NCI-H2081 (cell line): ENCODE data around the gene NOP56.
A peak's percentile ranks its signal among the peaks of the same experiment; 100 is the strongest.
"Not testable (repeated sequence)": the region's sequence is repeated elsewhere in the genome, so short reads cannot be mapped to it uniquely, and the experiment has no call there.

ENCODE experiments used
- DNase-seq, 2 experiments: peaks; one replicate each; lab custom pipeline; 2025; lab: John Stamatoyannopoulos, UW

NOP56 gene

DNA sequence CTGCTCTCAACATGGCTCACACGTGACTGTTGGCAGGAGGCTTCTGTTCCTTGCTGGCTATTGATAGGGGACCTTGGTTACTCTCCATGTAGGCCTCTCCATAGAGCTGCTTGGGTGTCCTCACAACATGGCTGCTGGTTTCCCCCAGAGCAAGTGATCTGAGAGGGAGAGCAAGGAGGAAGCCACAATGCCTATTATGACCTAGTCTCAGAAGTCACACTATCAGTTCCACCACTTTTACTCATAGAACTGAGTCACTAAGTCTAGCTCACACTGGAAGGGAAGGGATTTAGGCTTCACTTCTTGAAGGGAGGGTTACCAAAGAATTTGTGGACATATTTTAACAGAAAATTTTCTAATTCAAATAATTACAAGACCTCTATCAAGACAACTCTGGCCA lies 8.7 kb upstream of the NOP56 start:
- DNase-seq = no peak

DNA sequence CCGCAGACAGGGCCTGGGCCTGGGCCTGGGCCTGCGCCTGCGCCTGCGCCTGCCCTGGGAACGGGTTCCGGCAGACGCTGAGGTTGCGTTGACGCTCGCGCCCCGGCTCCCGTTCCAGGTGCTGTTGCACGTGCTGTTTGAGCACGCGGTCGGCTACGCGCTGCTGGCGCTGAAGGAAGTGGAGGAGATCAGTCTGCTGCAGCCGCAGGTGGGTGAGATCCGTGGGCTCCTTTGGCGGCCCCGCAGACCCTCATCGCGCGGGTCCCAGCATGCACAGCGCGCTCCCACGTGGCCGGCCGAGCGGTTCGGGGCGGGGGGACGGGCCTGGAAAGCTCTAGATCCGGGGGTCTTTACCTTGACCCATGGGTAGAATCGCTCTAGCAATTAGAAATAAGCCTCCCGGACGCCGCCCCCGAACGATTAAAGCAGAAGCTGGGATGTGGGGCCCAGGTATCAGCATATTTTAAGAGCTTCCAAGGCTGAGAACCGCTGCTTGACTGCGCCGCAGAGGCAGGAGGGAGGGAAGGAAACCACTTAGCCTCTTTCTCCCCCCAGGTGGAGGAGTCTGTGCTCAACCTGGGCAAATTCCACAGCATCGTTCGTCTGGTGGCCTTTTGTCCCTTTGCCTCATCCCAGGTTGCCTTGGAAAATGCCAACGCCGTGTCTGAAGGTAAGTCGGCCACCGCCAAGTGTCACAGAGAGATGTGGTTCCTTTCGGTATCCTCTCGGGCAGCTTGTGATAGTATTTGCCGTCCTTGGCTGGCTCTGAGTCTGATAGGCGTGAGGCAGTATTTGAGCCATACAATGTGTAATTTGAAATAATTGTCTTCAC lies 508 bp downstream of the NOP56 start:
- DNase-seq = peak; percentile 46 to 69

DNA sequence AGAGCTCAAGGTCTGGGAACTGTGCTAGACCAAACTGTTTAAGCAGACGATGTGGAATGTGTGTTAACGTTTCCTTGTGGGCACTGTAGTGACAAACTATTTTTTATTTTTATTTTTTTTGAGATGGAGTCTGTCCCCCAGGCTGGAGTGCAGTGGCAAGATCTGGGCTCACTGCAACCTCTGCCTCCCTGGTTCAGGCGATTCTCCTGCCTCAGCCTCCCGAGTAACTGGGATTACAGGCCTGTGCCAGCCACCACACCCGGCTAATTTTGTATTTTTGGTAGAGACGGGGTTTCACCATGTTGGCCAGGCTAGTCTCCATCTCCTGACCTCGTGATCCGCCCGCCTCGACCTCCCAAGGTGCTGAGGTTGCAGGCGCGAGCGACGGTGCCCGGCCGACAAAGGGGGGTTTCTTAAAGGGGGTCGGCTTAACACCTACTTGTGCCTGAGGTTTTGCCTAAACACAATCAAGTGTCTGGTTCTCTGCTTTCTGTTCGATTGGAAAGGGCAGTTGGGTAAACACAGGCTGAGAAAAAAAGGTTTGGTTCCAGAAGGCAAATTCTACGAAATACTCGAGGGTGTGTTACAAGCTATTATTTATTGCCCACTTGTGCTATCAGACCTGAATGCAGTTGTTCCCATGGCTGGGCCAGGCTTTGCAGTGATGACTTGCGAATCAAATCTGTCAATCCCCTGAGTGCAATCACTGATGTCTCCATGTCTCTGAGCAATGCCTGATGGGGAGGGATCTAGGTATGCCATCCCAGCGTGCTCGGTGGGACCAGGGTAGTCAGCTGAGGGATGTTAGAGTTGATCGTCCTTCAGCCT lies 1.3 kb downstream of the NOP56 start:
- DNase-seq = no peak

DNA sequence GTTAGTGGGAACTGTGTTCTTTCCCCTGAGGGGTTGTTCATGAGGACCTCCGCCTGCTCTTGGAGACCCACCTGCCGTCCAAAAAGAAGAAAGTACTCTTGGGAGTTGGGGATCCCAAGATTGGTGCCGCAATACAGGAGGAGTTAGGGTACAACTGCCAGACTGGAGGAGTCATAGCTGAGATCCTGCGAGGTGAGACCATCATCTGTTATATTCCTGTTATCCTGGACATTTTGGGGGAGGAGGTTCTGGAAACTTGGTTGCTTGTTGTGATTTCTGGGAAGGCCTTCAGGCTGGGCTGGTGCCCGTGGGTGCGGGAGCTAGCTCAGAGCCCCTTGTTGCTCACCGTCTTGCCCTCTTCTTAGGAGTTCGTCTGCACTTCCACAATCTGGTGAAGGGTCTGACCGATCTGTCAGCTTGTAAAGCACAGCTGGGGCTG lies 2.0 kb downstream of the NOP56 start:
- no peak for DNase-seq

DNA sequence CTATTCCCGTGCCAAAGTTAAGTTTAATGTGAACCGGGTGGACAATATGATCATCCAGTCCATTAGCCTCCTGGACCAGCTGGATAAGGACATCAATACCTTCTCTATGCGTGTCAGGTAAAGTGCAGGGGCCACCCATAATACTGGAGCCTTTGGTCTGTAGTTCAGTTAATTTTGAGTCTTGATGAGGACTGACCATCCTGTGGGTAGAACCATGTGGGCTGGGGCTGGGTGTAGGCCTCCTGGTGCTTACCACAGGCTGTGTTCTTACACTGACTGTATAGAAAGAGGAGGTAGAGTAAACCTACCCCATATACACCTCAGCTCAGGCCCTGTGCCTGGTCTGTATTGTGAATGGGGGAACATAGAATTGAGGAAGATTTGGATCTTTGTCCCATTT lies 2.4 kb downstream of the NOP56 start:
- no peak for DNase-seq

DNA sequence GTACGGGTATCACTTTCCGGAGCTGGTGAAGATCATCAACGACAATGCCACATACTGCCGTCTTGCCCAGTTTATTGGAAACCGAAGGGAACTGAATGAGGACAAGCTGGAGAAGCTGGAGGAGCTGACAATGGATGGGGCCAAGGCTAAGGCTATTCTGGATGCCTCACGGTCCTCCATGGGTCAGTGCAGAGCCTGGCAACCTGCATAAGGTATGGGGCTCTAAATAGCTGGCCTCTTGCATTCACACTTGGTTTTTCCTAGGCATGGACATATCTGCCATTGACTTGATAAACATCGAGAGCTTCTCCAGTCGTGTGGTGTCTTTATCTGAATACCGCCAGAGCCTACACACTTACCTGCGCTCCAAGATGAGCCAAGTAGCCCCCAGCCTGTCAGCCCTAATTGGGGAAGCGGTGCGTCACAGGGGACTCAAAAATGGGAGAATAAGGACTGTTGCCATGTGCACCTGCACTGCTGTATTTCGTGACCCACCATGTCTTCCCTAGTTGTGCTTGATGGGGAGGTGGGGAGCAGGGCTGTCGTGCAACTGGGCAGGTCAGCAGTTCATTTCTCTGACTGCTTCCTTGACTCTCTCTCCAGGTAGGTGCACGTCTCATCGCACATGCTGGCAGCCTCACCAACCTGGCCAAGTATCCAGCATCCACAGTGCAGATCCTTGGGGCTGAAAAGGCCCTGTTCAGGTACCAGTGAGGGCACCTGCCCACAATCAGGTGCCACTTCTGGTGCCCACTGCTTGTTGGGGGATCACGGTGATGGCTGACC lies 3.1 kb downstream of the NOP56 start:
- no peak for DNase-seq

DNA sequence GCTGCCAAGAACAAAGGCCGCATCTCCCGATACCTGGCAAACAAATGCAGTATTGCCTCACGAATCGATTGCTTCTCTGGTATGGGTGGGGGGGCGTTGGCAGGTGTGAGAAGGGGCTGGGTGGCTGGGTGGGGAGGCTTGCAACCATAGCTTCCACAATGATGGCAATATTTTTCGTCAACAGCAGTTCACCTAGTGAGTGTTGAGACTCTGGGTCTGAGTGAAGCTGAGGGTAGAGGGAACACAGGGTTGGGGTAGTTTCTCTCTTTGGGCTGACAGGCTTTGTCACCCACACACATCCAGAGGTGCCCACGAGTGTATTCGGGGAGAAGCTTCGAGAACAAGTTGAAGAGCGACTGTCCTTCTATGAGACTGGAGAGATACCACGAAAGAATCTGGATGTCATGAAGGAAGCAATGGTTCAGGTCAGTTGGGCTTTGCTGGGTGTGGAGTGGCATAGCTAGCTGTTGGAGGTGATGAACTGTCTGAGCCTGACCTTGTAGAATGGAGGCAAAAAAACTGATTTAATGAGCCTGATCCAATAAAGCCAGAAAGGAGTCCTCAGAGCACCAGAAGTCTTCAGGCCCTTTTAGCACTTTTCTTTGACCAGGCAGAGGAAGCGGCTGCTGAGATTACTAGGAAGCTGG lies 4.2 kb downstream of the NOP56 start:
- DNase-seq = no peak

DNA sequence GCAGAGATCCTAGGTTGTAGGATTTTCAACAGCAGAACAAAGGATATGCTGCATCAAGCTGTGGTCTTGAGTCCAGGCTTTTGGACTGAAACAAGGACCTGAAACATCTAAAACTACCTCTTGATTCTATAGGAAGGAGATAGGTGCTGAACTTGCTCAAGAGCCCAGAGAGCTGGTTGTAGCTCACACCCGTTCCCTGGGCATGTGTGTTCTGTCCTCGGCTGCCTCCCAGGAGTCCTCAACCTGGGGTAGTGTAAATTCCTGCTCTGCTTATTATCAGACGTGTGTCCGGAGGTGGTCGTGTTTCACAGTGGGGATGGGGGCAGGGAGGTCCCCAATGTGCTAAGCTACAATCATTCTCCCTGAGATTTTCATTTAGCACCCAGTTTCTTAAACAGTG lies 4.8 kb downstream of the NOP56 start:
- DNase-seq = no peak

DNA sequence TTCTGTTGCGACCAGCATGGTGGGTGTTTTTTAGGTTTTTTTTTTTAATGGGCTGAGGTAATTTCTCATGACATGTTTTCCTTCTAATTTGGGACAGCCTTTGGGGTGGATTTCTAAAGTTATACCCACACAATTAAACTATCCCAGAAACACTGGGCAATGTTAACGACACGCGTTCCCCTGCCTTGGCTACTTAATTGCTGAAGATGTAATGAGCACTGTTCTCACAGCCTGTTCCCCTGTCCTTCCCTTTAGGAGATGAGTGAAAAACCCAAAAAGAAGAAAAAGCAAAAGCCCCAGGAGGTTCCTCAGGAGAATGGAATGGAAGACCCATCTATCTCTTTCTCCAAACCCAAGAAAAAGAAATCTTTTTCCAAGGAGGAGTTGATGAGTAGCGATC lies 5.2 kb downstream of the NOP56 start:
- DNase-seq = no peak

DNA sequence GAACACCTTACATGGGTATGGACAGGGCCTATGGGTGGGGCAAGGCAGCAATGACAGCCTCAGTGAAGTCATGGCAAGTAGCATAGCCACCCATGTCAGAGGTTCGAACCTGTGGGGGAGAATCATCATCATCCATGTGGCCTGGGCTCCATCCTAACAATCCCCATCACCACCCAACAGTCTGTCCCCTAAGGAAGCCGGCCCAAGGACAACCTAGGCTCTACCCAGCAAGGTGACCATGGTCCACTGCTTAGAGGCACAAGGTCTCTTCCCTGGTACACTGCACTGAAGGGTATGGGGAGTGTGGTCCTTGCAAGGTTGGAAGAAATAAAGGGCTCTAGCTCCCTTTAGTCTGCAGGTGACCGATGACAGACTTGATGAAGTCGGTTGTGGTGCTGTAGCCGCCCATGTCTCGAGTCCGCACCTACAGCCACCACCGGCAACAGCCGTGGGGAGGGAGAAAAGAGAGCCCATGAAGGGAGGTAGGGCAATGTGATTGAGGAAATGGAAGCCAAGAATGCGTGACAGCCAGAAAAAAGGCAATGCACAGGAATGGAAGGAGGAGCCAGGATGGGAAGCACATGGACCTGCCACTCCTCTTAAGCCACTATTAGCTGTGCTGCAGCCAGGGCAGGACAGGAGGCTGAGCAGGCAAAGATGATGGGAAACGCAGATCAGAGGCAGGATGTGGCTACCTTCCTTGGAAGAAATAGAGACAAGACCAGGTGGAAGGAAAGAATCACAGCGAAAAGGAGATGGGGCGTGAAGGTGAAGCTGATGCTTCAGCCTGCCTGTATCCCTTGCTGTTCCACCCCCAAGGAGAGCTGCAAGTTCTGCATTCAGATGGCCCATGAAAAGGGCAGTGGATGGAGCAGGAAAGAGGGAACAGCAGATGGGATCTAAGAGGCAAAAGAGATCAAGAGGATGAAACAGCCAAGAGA lies 6.3 kb downstream of the NOP56 start:
- no peak for DNase-seq

DNA sequence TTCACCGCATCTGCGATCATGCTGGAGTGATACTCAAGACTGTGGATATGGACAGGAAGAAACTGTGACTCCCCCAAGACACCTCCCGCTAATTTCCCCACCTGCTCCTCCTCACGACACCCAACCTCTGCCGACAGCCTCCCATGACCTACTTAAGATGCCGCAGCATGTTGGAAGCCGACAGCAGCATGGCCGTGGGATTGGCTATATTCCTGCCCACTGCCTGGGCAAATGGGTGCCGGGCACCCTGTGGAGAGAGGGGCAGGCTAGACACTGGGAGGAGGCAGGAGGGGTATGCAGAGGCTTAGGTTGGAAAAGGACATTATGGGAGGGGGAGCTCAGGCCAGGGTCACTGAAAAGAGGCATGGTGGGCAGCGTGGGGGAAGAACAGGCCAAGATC lies 7.1 kb downstream of the NOP56 start:
- DNase-seq = no peak

DNA sequence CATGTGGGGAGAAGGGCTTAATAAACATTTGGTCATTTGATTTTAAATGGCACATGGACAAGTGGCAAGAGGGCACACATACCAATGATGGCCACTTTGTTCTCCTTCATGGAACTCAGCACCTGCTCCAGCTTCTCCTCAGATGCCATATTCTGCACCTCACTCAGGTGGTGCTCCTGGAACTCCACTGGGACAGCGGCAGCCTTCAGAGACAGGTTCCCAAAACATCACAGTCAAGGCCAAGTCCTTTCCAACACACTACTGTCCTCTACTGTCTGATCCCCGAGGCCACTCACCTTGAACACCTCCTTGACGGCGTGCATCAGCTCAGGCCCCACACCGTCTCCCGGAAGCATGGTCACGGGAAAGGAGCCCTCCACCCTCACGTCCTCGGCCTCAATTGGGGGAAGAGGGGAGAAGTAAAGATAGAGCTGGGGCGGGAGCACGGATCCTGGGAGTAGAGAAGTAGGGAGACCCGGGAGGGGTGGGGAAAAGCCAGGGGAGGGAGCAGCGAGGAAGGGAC lies 11.0 kb downstream of the NOP56 start:
- DNase-seq = no peak

DNA sequence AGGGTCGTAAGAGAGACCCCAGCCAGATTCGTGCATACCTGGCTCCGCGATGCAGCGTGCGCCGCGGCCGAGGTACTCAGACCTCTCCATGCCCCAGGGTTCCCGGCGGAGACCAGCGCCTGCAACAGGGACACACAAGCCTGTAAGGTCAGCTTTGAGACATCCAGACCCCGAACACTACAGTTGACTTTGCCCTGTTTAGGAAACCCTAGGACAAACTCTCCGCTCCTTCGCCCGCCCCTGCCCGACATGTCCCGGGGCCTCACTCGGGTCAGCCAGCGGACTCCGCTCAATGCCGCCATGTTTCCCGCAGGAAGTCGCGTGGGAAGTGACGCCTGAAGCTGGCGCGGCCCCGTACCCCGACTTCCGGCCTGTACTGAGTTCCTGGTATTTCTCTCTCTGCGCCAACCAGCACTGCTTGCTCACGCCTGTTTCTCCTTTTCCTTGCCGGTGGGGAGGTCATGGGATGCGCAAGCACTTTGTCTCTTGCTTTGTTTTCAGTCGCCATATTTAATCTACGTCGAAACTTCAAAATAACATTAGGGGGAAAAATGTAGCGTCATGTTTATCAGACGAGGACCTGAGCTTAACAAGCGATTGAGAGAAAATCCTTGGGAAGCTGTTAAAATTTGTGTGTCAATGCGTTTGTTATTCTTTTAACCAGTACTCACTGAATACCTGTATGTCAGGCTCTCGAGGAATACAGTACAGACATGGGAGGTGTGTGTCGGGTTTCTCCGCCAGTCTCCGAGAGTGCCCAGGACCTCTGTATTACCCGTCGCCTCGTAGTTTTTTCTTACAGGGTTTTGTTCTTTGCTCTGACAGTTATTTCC lies 11.7 kb downstream of the NOP56 start, which contains the start of gene IDH3B:
Gene IDH3B, minus strand, starts transcription at position 330 of the 833 bp plus-strand sequence. Its CDS starts 28 bp downstream, at position 302.
- peak; percentile 84 to 92 for DNase-seq

DNA sequence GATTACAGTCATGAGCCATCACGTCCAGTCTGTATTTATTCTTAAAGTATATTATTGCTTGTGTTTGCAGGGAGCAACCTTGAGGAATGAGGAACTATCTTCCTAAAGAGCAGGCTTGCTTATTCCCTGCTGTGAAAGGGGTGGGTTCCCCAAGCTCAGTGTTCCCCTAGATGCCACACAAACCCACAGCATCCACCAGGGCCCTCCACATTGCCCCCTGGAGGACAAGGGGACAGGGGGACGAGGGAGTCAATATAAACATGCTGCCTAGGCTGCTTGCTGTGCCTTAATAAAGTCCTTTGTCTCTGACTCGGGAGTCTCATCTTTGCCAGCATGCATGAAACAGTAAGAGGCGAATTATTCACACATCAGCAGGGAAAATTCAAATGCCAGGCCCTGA lies 19.5 kb downstream of the NOP56 start:
- DNase-seq = no peak

DNA sequence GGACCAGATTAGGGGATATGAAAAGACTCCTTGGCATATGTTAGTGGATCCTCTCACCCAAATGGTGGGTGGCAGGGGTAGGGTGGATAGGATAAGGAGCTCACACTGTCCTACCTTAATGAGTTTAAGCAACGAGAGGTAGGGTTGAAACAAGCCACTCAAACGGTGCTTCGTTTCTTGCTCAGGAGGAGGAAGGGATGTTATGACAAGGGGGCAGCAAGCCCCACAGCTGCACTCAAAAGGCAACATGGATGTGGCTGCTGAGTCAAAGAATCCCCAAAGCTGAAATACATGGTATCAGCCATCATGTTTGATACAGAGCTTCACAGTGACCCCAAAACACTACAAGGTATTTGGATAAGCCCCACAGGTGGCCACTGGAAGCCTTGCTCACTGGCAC lies 20.0 kb downstream of the NOP56 start:
- DNase-seq = no peak

DNA sequence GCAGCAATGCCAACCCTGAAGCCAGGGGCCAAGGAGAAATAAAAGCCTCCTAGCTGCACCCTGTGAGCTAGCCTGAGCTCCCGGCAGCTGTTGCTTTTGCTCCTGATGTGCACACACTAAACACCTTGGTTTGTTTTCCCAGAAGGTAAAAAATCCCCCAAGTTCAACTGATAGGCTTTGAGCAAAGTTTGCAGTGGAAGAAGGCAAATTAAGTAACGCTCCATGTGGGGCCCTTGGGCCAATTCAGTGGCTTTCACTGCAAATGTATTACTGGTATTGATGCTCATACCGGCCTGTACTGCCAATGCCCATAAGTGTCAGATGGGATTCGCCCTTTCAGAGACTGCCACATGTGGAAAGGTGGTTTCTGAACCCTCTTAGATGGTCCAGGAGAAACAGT lies 21.0 kb downstream of the NOP56 start:
- DNase-seq = no peak

DNA sequence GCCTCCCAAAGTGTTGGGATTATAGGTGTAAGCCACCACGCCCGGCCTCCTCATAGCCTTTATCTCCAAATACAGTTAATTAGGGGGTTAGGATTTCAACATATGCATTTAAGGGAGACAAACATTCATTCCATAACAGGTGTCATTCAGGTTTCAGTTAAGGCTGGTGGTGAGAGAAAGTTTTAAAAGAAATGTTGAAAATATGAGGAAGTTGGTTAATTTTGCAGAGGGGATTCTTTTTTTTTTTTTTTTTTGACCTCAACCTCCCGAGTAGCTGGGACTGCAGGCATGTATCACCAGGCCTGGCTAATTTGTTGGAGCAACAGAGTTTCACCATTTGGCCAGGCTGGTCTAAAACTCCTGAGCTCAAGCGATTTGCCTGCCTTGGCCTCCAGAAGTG lies 27.6 kb downstream of the NOP56 start:
- no peak for DNase-seq

DNA sequence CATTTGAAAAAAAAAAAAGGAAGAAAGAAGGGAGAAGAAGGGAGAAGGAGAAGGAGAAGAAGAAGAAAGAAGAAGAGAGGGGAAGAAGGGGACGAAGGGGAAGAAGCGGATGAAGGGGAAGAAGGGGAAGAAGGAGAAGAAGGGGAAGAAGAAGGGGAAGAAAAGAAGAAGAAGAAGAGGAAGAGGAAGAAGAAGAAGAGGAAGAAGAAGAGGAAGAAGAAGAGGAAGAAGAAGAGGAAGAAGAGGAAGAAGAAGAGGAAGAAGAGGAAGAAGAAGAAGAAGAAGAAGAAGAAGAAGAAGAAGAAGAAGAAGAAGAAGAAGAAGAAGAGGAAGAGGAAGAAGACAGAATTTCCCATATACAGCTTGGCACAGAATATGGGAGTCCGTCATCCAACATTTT lies 29.6 kb downstream of the NOP56 start:
- not testable (repeated sequence) for DNase-seq

DNA sequence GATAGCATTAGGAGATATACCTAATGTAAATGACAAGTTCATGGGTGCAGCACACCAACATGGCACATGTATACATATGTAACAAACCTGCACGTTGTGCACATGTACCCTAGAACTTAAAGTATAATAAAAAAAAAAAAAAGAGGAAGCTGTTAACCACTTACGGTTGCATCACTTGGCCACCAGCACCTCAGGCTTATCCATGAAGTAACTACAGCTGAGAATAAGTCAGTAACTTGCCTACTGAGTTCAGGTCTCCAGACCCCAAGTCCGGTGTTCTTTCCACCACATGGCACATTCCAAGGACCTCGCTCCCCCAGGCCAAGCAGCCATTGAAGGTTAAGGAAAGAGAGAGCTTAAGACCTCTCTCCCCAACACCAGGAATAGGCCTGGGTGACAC lies 32.4 kb downstream of the NOP56 start:
- not testable (repeated sequence) for DNase-seq

DNA sequence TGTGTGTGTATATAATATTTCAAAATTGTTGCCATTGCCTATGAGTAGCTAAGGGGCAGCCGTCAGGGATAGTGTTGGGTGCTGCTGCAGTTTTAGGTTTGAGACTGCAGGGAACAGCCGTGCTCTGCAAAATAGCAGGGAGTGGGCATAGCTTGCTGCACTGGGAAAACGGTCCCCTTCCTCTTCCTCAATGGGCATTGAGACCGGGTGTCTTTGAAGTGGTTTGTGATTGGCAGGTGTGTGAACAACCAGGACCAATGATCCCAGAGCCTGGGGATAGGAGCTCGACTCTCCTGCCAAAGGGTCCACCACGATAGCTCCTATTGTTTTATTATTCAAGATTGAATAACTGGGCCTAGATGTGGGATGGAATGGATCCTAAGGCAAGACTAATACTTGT lies 35.1 kb downstream of the NOP56 start:
- DNase-seq = no peak
